Measurements from ENCODE around the gene DACH1. TPM values are rescaled to one million over a fixed set of nuclear protein-coding genes. Genes with fewer than 3 reads are reported as not detected.

DACH1 gene
- total RNA-seq, 1 donor from 2014 or later, result 10.4 TPM

- no peak for DNase-seq (ENCODE audit: low spot score)
Observed at GRCh38 chr13:71583581-71583980, 283.4 kb downstream of the DACH1 start.

GRCh38 chr13:71580614-71581013, 286.4 kb downstream of the DACH1 start:
- no peak for DNase-seq (ENCODE audit: low spot score)

GRCh38 chr13:71578048-71578447, 289.0 kb downstream of the DACH1 start:
- no peak for DNase-seq (ENCODE audit: low spot score)

- no peak for DNase-seq (ENCODE audit: low spot score)
Observed at GRCh38 chr13:71577127-71577526, 289.9 kb downstream of the DACH1 start.

GRCh38 chr13:71576571-71576970, 290.4 kb downstream of the DACH1 start:
- no peak for DNase-seq (ENCODE audit: low spot score)

GRCh38 chr13:71546881-71547280, 320.1 kb downstream of the DACH1 start:
- DNase-seq (ENCODE audit: low spot score), result no peak

- DNase-seq (ENCODE audit: low spot score), result no peak
Observed at GRCh38 chr13:71540098-71540497, 326.9 kb downstream of the DACH1 start.

GRCh38 chr13:71536201-71536600, 330.8 kb downstream of the DACH1 start:
- no peak for DNase-seq (ENCODE audit: low spot score)

- DNase-seq (ENCODE audit: low spot score), result no peak
Observed at GRCh38 chr13:71524613-71525304, 342.2 kb downstream of the DACH1 start.

- no peak for DNase-seq (ENCODE audit: low spot score)
Observed at GRCh38 chr13:71524245-71524612, 342.8 kb downstream of the DACH1 start.

GRCh38 chr13:71522941-71523526, 344.0 kb downstream of the DACH1 start:
- no peak for DNase-seq (ENCODE audit: low spot score)

GRCh38 chr13:71517004-71517403, 350.0 kb downstream of the DACH1 start:
- DNase-seq (ENCODE audit: low spot score), result no peak

GRCh38 chr13:71516521-71516920, 350.5 kb downstream of the DACH1 start:
- DNase-seq (ENCODE audit: low spot score), result no peak

GRCh38 chr13:71515744-71516038, 351.3 kb downstream of the DACH1 start:
- DNase-seq (ENCODE audit: low spot score), result no peak

GRCh38 chr13:71514900-71515743, 351.9 kb downstream of the DACH1 start:
- DNase-seq (ENCODE audit: low spot score), result no peak

- DNase-seq (ENCODE audit: low spot score), result no peak
Observed at GRCh38 chr13:71513411-71514033, 353.5 kb downstream of the DACH1 start.

GRCh38 chr13:71503781-71504180, 363.2 kb downstream of the DACH1 start:
- no peak for DNase-seq (ENCODE audit: low spot score)

GRCh38 chr13:71499944-71500514, 367.0 kb downstream of the DACH1 start:
- DNase-seq (ENCODE audit: low spot score), result no peak

- no peak for DNase-seq (ENCODE audit: low spot score)
Observed at GRCh38 chr13:71499235-71499634, 367.8 kb downstream of the DACH1 start.

GRCh38 chr13:71493189-71493588, 373.8 kb downstream of the DACH1 start:
- DNase-seq (ENCODE audit: low spot score), result no peak

- DNase-seq (ENCODE audit: low spot score), result no peak
Observed at GRCh38 chr13:71492346-71492871, 374.6 kb downstream of the DACH1 start.

GRCh38 chr13:71491010-71491409, 376.0 kb downstream of the DACH1 start:
- DNase-seq (ENCODE audit: low spot score), result no peak
